Natural killer cell (primary cell): ENCODE results near the gene TH. TPM values are rescaled to one million over a fixed set of nuclear protein-coding genes. Genes with fewer than 3 reads are reported as not detected.

Experiments
- ATAC-seq, 3 donors: fragments of 150-1000 bp in 2 of 3; fragments of 200-7000 bp in 1 of 3; cut with Tn5 transposase; 1 replicate in 1 of 3; 2 replicates in 2 of 3; pipeline ENCODE4 v1.10.0; 2021; ENCODE audit warnings: mild to moderate bottlenecking in 2 of 3, moderate library complexity in 2 of 3
- DNase-seq, 2 donors: peaks; one replicate each; pipeline versions ENCODE4 v3.0.0 to v3.0.0-alpha.2; 2013 to 2021; ENCODE audit warnings: mixed read lengths in 1 of 2
- H3K27ac ChIP-seq: one replicate; pipeline ENCODE4 v1.5.1; 2013; ENCODE audit warnings: mild to moderate bottlenecking, low read length
- H3K27me3 ChIP-seq: one replicate; pipeline ENCODE4 v1.6.1; 2013; ENCODE audit warnings: low read length; ENCODE audit not compliant: control insufficient read depth, insufficient read depth
- H3K36me3 ChIP-seq: one replicate; pipeline ENCODE4 v1.6.1; 2013; ENCODE audit warnings: low read length; ENCODE audit not compliant: control insufficient read depth, insufficient read depth
- H3K4me1 ChIP-seq: one replicate; pipeline ENCODE4 v1.6.1; 2013; ENCODE audit warnings: low read length; ENCODE audit not compliant: control insufficient read depth, insufficient read depth
- H3K4me3 ChIP-seq: one replicate; pipeline ENCODE4 v1.5.1; 2013; ENCODE audit warnings: low read length
- H3K9me3 ChIP-seq: one replicate; pipeline ENCODE4 v1.6.1; 2013; ENCODE audit warnings: low read length; ENCODE audit not compliant: control insufficient read depth, insufficient read depth
- H3K27ac Mint-ChIP-seq, 2 donors: one replicate each; pipeline ENCODE4 v1.8.0; 2022; ENCODE audit warnings: mild to moderate bottlenecking in 2 of 2, mixed read lengths in 2 of 2, moderate library complexity in 1 of 2
- H3K27me3 Mint-ChIP-seq, 2 donors: one replicate each; pipeline ENCODE4 v1.8.0; 2022; ENCODE audit warnings: low read depth in 2 of 2, mixed read lengths in 2 of 2
- H3K36me3 Mint-ChIP-seq: one replicate; pipeline ENCODE4 v1.8.0; 2022; ENCODE audit warnings: mixed read lengths
- H3K4me1 Mint-ChIP-seq, 2 donors: one replicate each; pipeline ENCODE4 v1.8.0; 2022; ENCODE audit warnings: mixed read lengths in 2 of 2
- H3K4me3 Mint-ChIP-seq: one replicate; pipeline ENCODE4 v1.8.0; 2022; ENCODE audit warnings: mild to moderate bottlenecking, moderate library complexity, mixed read lengths
- H3K9me3 Mint-ChIP-seq, 2 donors: one replicate each; pipeline ENCODE4 v1.8.0; 2022; ENCODE audit warnings: mixed read lengths in 2 of 2
- WGBS: methylation state at CpG from one replicate; pipeline ENCODE4 v1.1.7; 2013; ENCODE audit warnings: missing lambda C conversion rate; ENCODE audit not compliant: insufficient coverage; 5-methylcytosine and 5-hydroxymethylcytosine counted together
- intact Hi-C: fragments of 100-400 bp; cut with micrococcal nuclease; formaldehyde crosslinking; loops from one replicate; pipeline ENCODE4 v1.14.2; 2022
- total RNA-seq, 4 donors: library from RNA; stranded (reverse); fragments of 120-200 nt in 1 of 4; gene quantifications; one replicate each; pipeline versions ENCODE4 v1.2.3 to v1.2.4, GENCODE V29; 2013 to 2022
- TF ChIP-seq, protein P1 (sequence below): fragments of 200-600 bp; IDR thresholded peaks from one replicate; pipeline ENCODE4 v1.8.0; 2022; ENCODE audit warnings: antibody characterized with exemption

The TH gene
- total RNA-seq, 3 donors from 2014 or later (not counting 1 experiment from before 2014, with no cell fraction given), result not detected

DNA sequence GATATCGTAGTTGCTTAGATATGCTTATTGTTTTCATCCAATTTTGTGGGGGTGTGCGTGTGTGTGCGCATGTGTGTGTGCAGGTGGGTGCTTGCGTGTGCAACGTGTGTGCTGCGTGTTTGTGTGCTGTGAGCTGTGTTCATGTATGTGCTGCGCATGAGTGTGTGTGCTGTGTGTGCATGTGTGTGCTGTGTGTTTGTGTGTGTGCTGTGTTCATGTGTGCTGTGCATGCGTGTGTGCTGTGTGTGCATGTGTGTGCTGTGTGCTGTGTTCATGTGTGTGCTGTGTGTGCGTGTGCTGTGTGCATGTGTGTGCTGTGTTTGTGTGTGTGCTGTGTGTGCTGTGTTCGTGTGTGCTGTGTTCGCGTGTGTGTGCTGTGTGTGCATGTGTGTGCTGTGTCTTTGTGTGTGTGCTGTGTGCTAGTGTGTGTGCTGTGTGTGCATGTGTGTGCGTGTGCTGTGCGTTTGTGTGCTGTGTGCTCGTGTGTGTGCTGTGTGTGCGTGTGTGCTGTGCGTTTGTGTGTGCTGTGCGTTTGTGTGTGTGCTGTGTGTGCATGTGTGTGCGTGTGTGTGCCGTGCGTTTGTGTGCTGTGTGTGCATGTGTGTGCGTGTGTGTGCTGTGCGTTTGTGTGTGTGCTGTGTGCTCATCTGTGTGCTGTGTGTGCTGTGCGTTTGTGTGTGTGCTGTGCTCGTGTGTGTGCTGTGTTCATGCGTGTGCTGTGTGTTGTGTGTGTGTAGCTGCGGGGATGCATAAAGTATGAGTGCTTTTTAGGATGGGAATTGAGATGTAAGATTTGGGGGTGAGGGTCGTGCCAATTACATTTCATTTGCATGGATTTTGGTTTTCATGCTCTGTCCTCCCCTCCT, 40.0 kb downstream of the TH start:
- DNase-seq, result no peak
- no peak overlapping the region for H3K4me3 Mint-ChIP-seq
- no peaks in the 10 kb centered on the region for H3K36me3 Mint-ChIP-seq
- intact Hi-C loops, result no loop called here
- H3K4me1 ChIP-seq, result no peaks in the 10 kb centered on the region
- 87% methylated on average over 28 of the region's 28 CpGs for WGBS
- peaks cover 25 to 39% of the 10 kb centered on the region in 2 donors for H3K27me3 Mint-ChIP-seq
- H3K9me3 ChIP-seq, result no peaks in the 10 kb centered on the region
- H3K9me3 Mint-ChIP-seq, result no peaks in the 10 kb centered on the region
- no peak overlapping the region for H3K27ac ChIP-seq
- peaks cover 9% of the 10 kb centered on the region for H3K36me3 ChIP-seq
- H3K27ac Mint-ChIP-seq, result no peak overlapping the region
- H3K27me3 ChIP-seq, result peaks cover 5% of the 10 kb centered on the region
- no peak for ATAC-seq
- TF ChIP-seq, protein P1, sequence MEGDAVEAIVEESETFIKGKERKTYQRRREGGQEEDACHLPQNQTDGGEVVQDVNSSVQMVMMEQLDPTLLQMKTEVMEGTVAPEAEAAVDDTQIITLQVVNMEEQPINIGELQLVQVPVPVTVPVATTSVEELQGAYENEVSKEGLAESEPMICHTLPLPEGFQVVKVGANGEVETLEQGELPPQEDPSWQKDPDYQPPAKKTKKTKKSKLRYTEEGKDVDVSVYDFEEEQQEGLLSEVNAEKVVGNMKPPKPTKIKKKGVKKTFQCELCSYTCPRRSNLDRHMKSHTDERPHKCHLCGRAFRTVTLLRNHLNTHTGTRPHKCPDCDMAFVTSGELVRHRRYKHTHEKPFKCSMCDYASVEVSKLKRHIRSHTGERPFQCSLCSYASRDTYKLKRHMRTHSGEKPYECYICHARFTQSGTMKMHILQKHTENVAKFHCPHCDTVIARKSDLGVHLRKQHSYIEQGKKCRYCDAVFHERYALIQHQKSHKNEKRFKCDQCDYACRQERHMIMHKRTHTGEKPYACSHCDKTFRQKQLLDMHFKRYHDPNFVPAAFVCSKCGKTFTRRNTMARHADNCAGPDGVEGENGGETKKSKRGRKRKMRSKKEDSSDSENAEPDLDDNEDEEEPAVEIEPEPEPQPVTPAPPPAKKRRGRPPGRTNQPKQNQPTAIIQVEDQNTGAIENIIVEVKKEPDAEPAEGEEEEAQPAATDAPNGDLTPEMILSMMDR, result no peak
- no peak overlapping the region for H3K4me3 ChIP-seq
- H3K4me1 Mint-ChIP-seq, result peaks cover 0 to 2% of the 10 kb centered on the region in 2 donors

DNA sequence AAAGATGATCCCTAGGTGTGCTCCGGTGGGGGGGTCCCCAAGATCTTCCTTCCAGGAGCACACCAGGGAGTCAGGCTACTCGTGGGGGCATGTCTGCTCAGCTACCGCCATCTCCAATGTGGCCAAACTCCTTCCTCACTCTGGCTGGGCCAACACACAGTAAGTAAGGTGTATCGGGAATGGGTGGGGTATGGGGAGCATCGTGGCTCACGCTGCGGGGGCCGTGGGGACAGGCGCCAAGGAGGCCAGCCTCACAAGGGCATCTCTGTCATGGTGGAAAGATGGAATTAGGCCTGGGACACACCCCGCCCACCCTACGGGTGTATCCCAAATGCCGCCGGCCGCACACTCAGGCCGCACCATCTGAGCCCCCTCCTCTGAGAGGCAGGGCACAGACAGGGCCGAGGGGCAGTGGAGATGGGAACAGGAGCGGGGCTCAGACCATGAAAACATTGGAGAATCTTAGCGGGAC, 40.7 kb downstream of the TH start:
- Histone ChIP-seq H3K9me3 (no peaks in the 10 kb centered on the region), H3K27me3 (peaks cover 2% of the 10 kb centered on the region), H3K4me3 (no peak overlapping the region), H3K36me3 (peaks cover 9% of the 10 kb centered on the region), H3K27ac (no peak overlapping the region), H3K4me1 (no peaks in the 10 kb centered on the region)
- intact Hi-C loops, result no loop called here
- Mint-ChIP-seq H3K27ac (no peak overlapping the region), H3K4me3 (no peak overlapping the region), H3K27me3 (peaks cover 18 to 32% of the 10 kb centered on the region in 2 donors), H3K9me3 (peaks cover 0 to 1% of the 10 kb centered on the region in 2 donors), H3K4me1 (no peaks in the 10 kb centered on the region), H3K36me3 (no peaks in the 10 kb centered on the region)
- ATAC-seq, result no peak
- 93% methylated on average over 16 of the region's 18 CpGs for WGBS
- TF ChIP-seq, protein P1, result no peak
- no peak for DNase-seq

DNA sequence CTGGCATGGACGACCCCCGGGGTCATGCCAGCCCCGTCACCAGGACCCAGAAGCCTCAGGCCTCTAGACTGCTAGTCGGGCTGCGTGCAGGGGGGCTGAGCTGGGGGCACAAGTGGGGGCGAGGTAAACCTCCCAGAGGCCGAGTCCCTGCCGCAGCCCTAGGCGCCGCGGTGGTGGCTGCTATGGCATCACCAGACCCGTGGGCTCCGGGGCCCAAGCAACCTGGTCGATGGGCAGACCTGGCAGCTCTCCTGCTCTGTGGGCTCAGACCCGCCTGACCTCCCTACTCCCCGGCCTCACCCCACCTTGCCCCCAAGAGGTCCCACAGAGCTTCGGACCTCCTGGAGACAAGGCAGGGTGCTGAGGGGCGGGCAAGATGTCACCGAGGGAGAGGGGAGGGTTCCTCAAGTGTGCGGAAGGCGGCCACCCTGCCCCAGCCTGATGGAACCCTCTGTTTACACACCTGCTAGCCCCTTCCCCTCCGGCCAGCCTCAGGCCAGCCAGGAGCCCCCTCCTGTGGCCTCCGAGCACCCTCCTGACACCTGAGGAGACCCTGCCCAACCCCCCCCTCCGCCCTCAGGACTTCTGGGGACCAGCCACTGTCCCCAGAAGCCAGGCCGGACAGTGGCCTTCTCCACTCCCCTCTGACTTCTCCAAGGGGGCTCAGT, 41.8 kb downstream of the TH start:
- DNase-seq (no peak), ATAC-seq (no peak)
- Mint-ChIP-seq H3K36me3 (no peaks in the 10 kb centered on the region), H3K27ac (no peak overlapping the region), H3K4me3 (no peak overlapping the region), H3K9me3 (peaks cover 0 to 3% of the 10 kb centered on the region in 2 donors), H3K27me3 (peaks cover 8 to 30% of the 10 kb centered on the region in 2 donors), H3K4me1 (no peaks in the 10 kb centered on the region)
- H3K27me3 ChIP-seq, result no peaks in the 10 kb centered on the region
- TF ChIP-seq, protein P1, result no peak
- no peak overlapping the region for H3K27ac ChIP-seq
- no peak overlapping the region for H3K4me3 ChIP-seq
- no peaks in the 10 kb centered on the region for H3K9me3 ChIP-seq
- 90% methylated on average over 24 of the region's 25 CpGs for WGBS
- no peaks in the 10 kb centered on the region for H3K4me1 ChIP-seq
- intact Hi-C loops, result no loop called here
- H3K36me3 ChIP-seq, result peaks cover 9% of the 10 kb centered on the region
